SK-N-SH treated with all-trans-retinoic acid at 6 μM for 48 hours (cell line): ENCODE measurements around the gene ZNF474.

ENCODE experiments used
- ARNTL ChIP-seq: fragments of 450-650 bp; formaldehyde crosslinking; IDR thresholded peaks from 2 replicates; pipeline ENCODE4 v1.5.0; 2020; ENCODE audit warnings: low read depth, mild to moderate bottlenecking, moderate library complexity, borderline replicate concordance
- TF ChIP-seq, protein P1 (sequence below): fragments of 250-450 bp; sonication (Bioruptor Pico); IDR thresholded peaks from 2 replicates; pipeline ENCODE4 v1.5.1; 2020; ENCODE audit warnings: low read depth, mild to moderate bottlenecking, moderate library complexity

GRCh38 chr5:122142480-122143164 lies 13.3 kb downstream of the ZNF474 start:
- no peak for TF ChIP-seq ARNTL (CRISPR knock-in tag)
- TF ChIP-seq, protein P1, sequence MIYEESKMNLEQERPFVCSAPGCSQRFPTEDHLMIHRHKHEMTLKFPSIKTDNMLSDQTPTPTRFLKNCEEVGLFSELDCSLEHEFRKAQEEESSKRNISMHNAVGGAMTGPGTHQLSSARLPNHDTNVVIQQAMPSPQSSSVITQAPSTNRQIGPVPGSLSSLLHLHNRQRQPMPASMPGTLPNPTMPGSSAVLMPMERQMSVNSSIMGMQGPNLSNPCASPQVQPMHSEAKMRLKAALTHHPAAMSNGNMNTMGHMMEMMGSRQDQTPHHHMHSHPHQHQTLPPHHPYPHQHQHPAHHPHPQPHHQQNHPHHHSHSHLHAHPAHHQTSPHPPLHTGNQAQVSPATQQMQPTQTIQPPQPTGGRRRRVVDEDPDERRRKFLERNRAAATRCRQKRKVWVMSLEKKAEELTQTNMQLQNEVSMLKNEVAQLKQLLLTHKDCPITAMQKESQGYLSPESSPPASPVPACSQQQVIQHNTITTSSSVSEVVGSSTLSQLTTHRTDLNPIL (CRISPR knock-in tag): no peak
